HCT116 (cell line): Measurements from ENCODE around the gene MPP7. TPM values are rescaled to one million over a fixed set of nuclear protein-coding genes. Genes with fewer than 3 reads are reported as not detected.

Experiments used
- ATAC-seq: fragments of 200-7000 bp; cut with Tn5 transposase; 2 replicates; pipeline ENCODE4 v1.9.1; 2020; ENCODE audit warnings: mild to moderate bottlenecking, moderate library complexity
- BruUV-seq: library from RNA; stranded (reverse); fragments of 400-500 nt; replicated peaks from 2 replicates; lab custom pipeline; 2021; lab: Mats Ljungman, UMichigan
- CTCF ChIA-PET: fragments of 300-600 bp; sonication (Branson Sonifier 250); formaldehyde crosslinking; loops from one replicate; lab custom pipeline; 2021; ENCODE audit warnings: antibody characterized with exemption; lab: Charles Lee
- POLR2A ChIA-PET: fragments of 300-600, 350-600 bp; sonication (Branson Sonifier 250); formaldehyde crosslinking; loops from one replicate; lab custom pipeline; 2021; ENCODE audit warnings: antibody characterized with exemption; lab: Charles Lee
- RAD21 ChIA-PET, 2 experiments: fragments of 300-600 bp; sonication (Branson Sonifier 250); formaldehyde crosslinking; loops; one replicate each; lab custom pipeline; 2023; ENCODE audit warnings: low total read pairs in 2 of 2; ENCODE audit not compliant: uncharacterized antibody in 2 of 2, unreplicated experiment in 2 of 2, low non-redundant PET in 1 of 2; lab: Charles Lee
- DNase-seq: peaks from one replicate; pipeline ENCODE4 v3.0.0-alpha.2; 2010; ENCODE audit warnings: low read depth, low spot score
- H2AFZ ChIP-seq: fragments of 200-600 bp; shearing (Covaris generic), sonication (generic); 2 replicates; pipeline ENCODE4 v1.6.1; 2017; ENCODE audit warnings: low read depth, mixed run types, mixed read lengths, antibody characterized with exemption, low read length; ENCODE audit not compliant: poor library complexity, severe bottlenecking
- H3K27ac ChIP-seq: 2 replicates; pipeline ENCODE4 v1.5.1; 2012; ENCODE audit warnings: low read depth, low read length
- H3K27me3 ChIP-seq: fragments of 200-600 bp; sonication (generic); 2 replicates; pipeline ENCODE4 v1.6.1; 2016; ENCODE audit warnings: mixed run types, low read length, mixed read lengths; ENCODE audit not compliant: insufficient read depth
- H3K36me3 ChIP-seq, 2 experiments: fragments of 200-500 bp in 1 of 2; fragments of 200-600 bp in 1 of 2; sonication (Bioruptor generic) in 1 of 2; sonication (generic) in 1 of 2; 2 replicates each; pipeline versions ENCODE4 v1.5.1 to v1.6.1; 2014 to 2016; ENCODE audit warnings: low read length in 2 of 2, inconsistent platforms in 1 of 2, mixed read lengths in 1 of 2, mixed run types in 1 of 2; ENCODE audit not compliant: insufficient read depth in 2 of 2, control insufficient read depth in 1 of 2
- H3K4me1 ChIP-seq, 2 experiments: fragments of 200-600 bp in 1 of 2; sonication (generic) in 1 of 2; 2 replicates each; pipeline versions ENCODE4 v1.5.1 to v1.6.1; 2012 to 2017; ENCODE audit warnings: low read length in 2 of 2, inconsistent platforms in 1 of 2, mild to moderate bottlenecking in 1 of 2, mixed read lengths in 1 of 2, mixed run types in 1 of 2, moderate library complexity in 1 of 2; ENCODE audit not compliant: insufficient read depth in 2 of 2, control insufficient read depth in 1 of 2
- H3K4me2 ChIP-seq: fragments of 200-600 bp; sonication (generic); 2 replicates; pipeline ENCODE4 v1.6.1; 2017; ENCODE audit warnings: mixed run types, low read length, mixed read lengths
- H3K4me3 ChIP-seq, 2 experiments: fragments of 200-600 bp in 1 of 2; sonication (generic) in 1 of 2; replicated peaks in 1 of 2; 2 replicates each; pipeline ENCODE4 v1.5.1; 2011 to 2016; ENCODE audit warnings: low read length in 2 of 2, control low read depth in 1 of 2, low read depth in 1 of 2, mild to moderate bottlenecking in 1 of 2, mixed read lengths in 1 of 2, mixed run types in 1 of 2
- H3K79me2 ChIP-seq: fragments of 200-600 bp; sonication (generic); 2 replicates; pipeline ENCODE4 v1.6.1; 2017; ENCODE audit warnings: mild to moderate bottlenecking, mixed run types, low read length, moderate library complexity, mixed read lengths; ENCODE audit not compliant: insufficient read depth
- H3K9ac ChIP-seq: fragments of 200-600 bp; sonication (generic); 2 replicates; pipeline ENCODE4 v1.6.1; 2016; ENCODE audit warnings: low read length, mixed read lengths
- H3K9me2 ChIP-seq: fragments of 200-600 bp; sonication (generic), shearing (Covaris generic); 2 replicates; pipeline ENCODE4 v1.6.1; 2017; ENCODE audit warnings: mixed run types, mild to moderate bottlenecking, moderate library complexity; ENCODE audit not compliant: insufficient read depth
- H3K9me3 ChIP-seq, 2 experiments: fragments of 200-500 bp in 1 of 2; fragments of 200-600 bp in 1 of 2; sonication (Bioruptor generic) in 1 of 2; sonication (generic) in 1 of 2; 2 replicates each; pipeline ENCODE4 v1.6.1; 2014 to 2017; ENCODE audit warnings: low read length in 2 of 2, mixed read lengths in 2 of 2, inconsistent platforms in 1 of 2, low read depth in 1 of 2, mild to moderate bottlenecking in 1 of 2, mixed run types in 1 of 2, moderate library complexity in 1 of 2; ENCODE audit not compliant: control insufficient read depth in 1 of 2, insufficient read depth in 1 of 2
- H4K20me1 ChIP-seq: fragments of 200-600 bp; sonication (generic), shearing (Covaris generic); 2 replicates; pipeline ENCODE4 v1.6.1; 2017; ENCODE audit warnings: mixed run types, mild to moderate bottlenecking, moderate library complexity; ENCODE audit not compliant: insufficient read depth
- CBX3 ChIP-seq: IDR thresholded peaks from 2 replicates; pipeline ENCODE4 v1.6.1; 2012; ENCODE audit warnings: low read depth
- EZH2phosphoT487 ChIP-seq: fragments of 200-600 bp; IDR thresholded peaks from 2 replicates; pipeline ENCODE4 v1.6.1; 2018; ENCODE audit warnings: antibody characterized with exemption, borderline replicate concordance
- FOSL1 ChIP-seq: IDR thresholded peaks from 2 replicates; pipeline ENCODE4 v1.6.1; 2012; ENCODE audit warnings: low read depth
- POLR2AphosphoS5 ChIP-seq: IDR thresholded peaks from 2 replicates; pipeline ENCODE4 v1.6.1; 2011; ENCODE audit warnings: mild to moderate bottlenecking, low read depth, low read length, moderate library complexity
- RAD21 ChIP-seq: IDR thresholded peaks from 2 replicates; pipeline ENCODE4 v1.6.1; 2012; ENCODE audit warnings: low read depth, mild to moderate bottlenecking
- SIN3A ChIP-seq: IDR thresholded peaks from 2 replicates; pipeline ENCODE4 v1.6.1; 2012; ENCODE audit warnings: low read depth
- SP1 ChIP-seq: IDR thresholded peaks from 2 replicates; pipeline ENCODE4 v1.6.1; 2012; ENCODE audit warnings: low read depth
- TCF7L2 ChIP-seq: IDR thresholded peaks from 2 replicates; pipeline ENCODE4 v1.7.0; 2011; ENCODE audit warnings: borderline replicate concordance, inconsistent platforms; ENCODE audit not compliant: insufficient read depth, insufficient read length; ENCODE audit errors: extremely low read depth
- YY1 ChIP-seq: IDR thresholded peaks from 2 replicates; pipeline ENCODE4 v1.6.1; 2011; ENCODE audit warnings: low read length, low read depth, moderate library complexity, mild to moderate bottlenecking; ENCODE audit not compliant: insufficient replicate concordance; ENCODE audit errors: extremely low read depth
- intact Hi-C: fragments of 100-400 bp; cut with micrococcal nuclease; formaldehyde crosslinking; loops from 2 replicates; pipeline ENCODE4 v1.10.0; 2022
- total RNA-seq: library from RNA; stranded (reverse); gene quantifications from one replicate; pipeline ENCODE4 v1.2.1, GENCODE V29; 2021; ENCODE audit not compliant: unreplicated experiment
- TF ChIP-seq, protein P1 (sequence below): IDR thresholded peaks from 2 replicates; pipeline ENCODE4 v1.6.1; 2012
- TF ChIP-seq, protein P2 (sequence below): IDR thresholded peaks from 2 replicates; pipeline ENCODE4 v1.6.1; 2011; ENCODE audit warnings: mild to moderate bottlenecking, low read length, moderate library complexity; ENCODE audit not compliant: insufficient replicate concordance; ENCODE audit errors: extremely low read depth

The MPP7 gene
- total RNA-seq, 1 experiment from 2014 or later = 64.5 TPM

DNA sequence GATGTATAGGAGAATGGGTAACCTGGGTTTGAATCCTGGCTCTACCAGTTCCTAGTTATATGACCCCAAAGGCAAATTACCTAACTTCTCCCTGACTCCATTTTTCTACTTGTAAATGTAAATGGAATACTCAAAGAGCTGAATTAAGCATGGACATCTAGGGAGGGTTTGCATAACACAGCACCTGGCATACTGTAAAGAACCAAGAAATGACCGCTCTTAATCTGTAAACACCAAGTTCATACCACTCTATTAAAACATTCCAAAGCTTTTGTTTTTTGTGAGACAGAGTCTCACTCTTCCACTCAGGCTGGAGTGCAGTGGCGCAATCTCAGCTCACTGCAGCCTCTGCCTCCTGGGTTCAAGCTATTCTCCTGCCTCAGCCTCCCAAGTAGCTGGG, 19.6 kb downstream of the MPP7 start:
- peaks cover 19% of the 10 kb centered on the region in 2 experiments; a peak in 2 of 4 replicates for H3K4me1 ChIP-seq
- no peaks in the 10 kb centered on the region for H3K36me3 ChIP-seq
- POLR2A ChIA-PET = interaction anchor here (1.0 kb wide), 1 partner anchor 20 kb away, joined by 3 read pairs; the partner anchor contains the start of gene MPP7
- H3K79me2 ChIP-seq = peaks cover 9% of the 10 kb centered on the region
- ATAC-seq (no peak), DNase-seq (no peak)
- H3K27me3 ChIP-seq = no peaks in the 10 kb centered on the region
- H3K9ac ChIP-seq = no peak overlapping the region
- BruUV-seq = no TSS peak
- CTCF ChIA-PET = interaction anchor here (0.6 kb wide), 1 partner anchor 23 kb away, joined by 4 read pairs; no protein-coding TSS in a partner anchor
- H3K9me2 ChIP-seq = no peaks in the 10 kb centered on the region
- H3K9me3 ChIP-seq = no peaks in the 10 kb centered on the region
- H2AFZ ChIP-seq = no peak overlapping the region
- no peak overlapping the region for H3K4me3 ChIP-seq
- H4K20me1 ChIP-seq = no peaks in the 10 kb centered on the region
- no peak overlapping the region for H3K27ac ChIP-seq
- intact Hi-C loops = no loop called here
- no peak overlapping the region for H3K4me2 ChIP-seq
- RAD21 ChIA-PET = no interaction called here
- TF ChIP-seq TCF7L2 (no peak), EZH2phosphoT487 (no peak), YY1 (no peak), FOSL1 (no peak), SP1 (no peak), RAD21 (no peak), CBX3 (no peak), POLR2AphosphoS5 (no peak), SIN3A (no peak)
- TF ChIP-seq, protein P1, sequence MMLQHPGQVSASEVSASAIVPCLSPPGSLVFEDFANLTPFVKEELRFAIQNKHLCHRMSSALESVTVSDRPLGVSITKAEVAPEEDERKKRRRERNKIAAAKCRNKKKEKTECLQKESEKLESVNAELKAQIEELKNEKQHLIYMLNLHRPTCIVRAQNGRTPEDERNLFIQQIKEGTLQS = no peak
- TF ChIP-seq, protein P2, sequence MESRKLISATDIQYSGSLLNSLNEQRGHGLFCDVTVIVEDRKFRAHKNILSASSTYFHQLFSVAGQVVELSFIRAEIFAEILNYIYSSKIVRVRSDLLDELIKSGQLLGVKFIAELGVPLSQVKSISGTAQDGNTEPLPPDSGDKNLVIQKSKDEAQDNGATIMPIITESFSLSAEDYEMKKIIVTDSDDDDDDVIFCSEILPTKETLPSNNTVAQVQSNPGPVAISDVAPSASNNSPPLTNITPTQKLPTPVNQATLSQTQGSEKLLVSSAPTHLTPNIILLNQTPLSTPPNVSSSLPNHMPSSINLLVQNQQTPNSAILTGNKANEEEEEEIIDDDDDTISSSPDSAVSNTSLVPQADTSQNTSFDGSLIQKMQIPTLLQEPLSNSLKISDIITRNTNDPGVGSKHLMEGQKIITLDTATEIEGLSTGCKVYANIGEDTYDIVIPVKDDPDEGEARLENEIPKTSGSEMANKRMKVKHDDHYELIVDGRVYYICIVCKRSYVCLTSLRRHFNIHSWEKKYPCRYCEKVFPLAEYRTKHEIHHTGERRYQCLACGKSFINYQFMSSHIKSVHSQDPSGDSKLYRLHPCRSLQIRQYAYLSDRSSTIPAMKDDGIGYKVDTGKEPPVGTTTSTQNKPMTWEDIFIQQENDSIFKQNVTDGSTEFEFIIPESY = no peak
- TF ChIP-seq, all 23 proteins: peak for 0
